GM23338 (cell line): ENCODE measurements around the gene POU2F3. TPM values are rescaled to one million over a fixed set of nuclear protein-coding genes. Genes with fewer than 3 reads are reported as not detected.

Experiments
- ATAC-seq: fragments of 200-7000 bp; cut with Tn5 transposase; 3 replicates; pipeline ENCODE4 v1.9.1; 2020
- DNase-seq: peaks from one replicate; pipeline ENCODE4 v3.0.0-alpha.2; 2015; ENCODE audit warnings: low spot score
- H2AFZ ChIP-seq: fragments of 200-600 bp; sonication (generic); 2 replicates; pipeline ENCODE4 v1.8.0; 2016; ENCODE audit warnings: antibody characterized with exemption, mild to moderate bottlenecking, moderate library complexity
- H3F3A ChIP-seq: fragments of 200-600 bp; sonication (generic); replicated peaks from 2 replicates; pipeline ENCODE4 v1.8.0; 2017; ENCODE audit warnings: antibody characterized with exemption, mixed run types, low read depth
- H3K27ac ChIP-seq: fragments of 200-600 bp; sonication (generic); 2 replicates; pipeline ENCODE4 v1.6.1; 2016; ENCODE audit warnings: low read depth
- H3K27me3 ChIP-seq: fragments of 200-600 bp; sonication (generic); 2 replicates; pipeline ENCODE4 v1.8.0; 2016; ENCODE audit warnings: mild to moderate bottlenecking, mixed run types, moderate library complexity; ENCODE audit not compliant: insufficient read depth
- H3K36me3 ChIP-seq: fragments of 200-600 bp; sonication (generic); 2 replicates; pipeline ENCODE4 v1.8.0; 2016; ENCODE audit warnings: mild to moderate bottlenecking; ENCODE audit not compliant: insufficient read depth
- H3K4me1 ChIP-seq: fragments of 200-600 bp; sonication (generic); 2 replicates; pipeline ENCODE4 v1.8.0; 2016; ENCODE audit warnings: mild to moderate bottlenecking, moderate library complexity; ENCODE audit not compliant: insufficient read depth
- H3K4me2 ChIP-seq: fragments of 200-600 bp; sonication (generic); 2 replicates; pipeline ENCODE4 v1.7.1; 2017; ENCODE audit warnings: mixed run types
- H3K4me3 ChIP-seq: fragments of 200-600 bp; sonication (generic); 2 replicates; pipeline ENCODE4 v1.6.1; 2016; ENCODE audit warnings: mixed run types
- H3K79me2 ChIP-seq: fragments of 200-600 bp; sonication (generic); replicated peaks from 2 replicates; pipeline ENCODE4 v1.8.0; 2017; ENCODE audit warnings: mild to moderate bottlenecking; ENCODE audit not compliant: insufficient read depth
- H3K9me2 ChIP-seq: fragments of 200-600 bp; sonication (generic); 2 replicates; pipeline ENCODE4 v1.8.0; 2017; ENCODE audit not compliant: insufficient read depth
- H4K20me1 ChIP-seq: fragments of 200-600 bp; sonication (generic); replicated peaks from 2 replicates; pipeline ENCODE4 v1.8.0; 2017; ENCODE audit warnings: mild to moderate bottlenecking; ENCODE audit not compliant: insufficient read depth
- H3K27ac Mint-ChIP-seq: 2 replicates; pipeline ENCODE4 v1.8.0; 2020; ENCODE audit warnings: inconsistent platforms, mild to moderate bottlenecking, moderate library complexity, mixed read lengths
- H3K27me3 Mint-ChIP-seq: 3 replicates; pipeline ENCODE4 v1.8.0; 2022; ENCODE audit warnings: low read depth, mild to moderate bottlenecking, moderate library complexity, mixed read lengths, inconsistent platforms; ENCODE audit not compliant: insufficient read depth, poor library complexity
- H3K36me3 Mint-ChIP-seq: 3 replicates; pipeline ENCODE4 v1.8.0; 2021; ENCODE audit warnings: low read depth, mild to moderate bottlenecking, inconsistent platforms, moderate library complexity, mixed read lengths
- H3K4me1 Mint-ChIP-seq: 3 replicates; pipeline ENCODE4 v1.8.0; 2020; ENCODE audit warnings: mild to moderate bottlenecking, inconsistent platforms, mixed read lengths
- H3K4me3 Mint-ChIP-seq: 3 replicates; pipeline ENCODE4 v1.8.0; 2021; ENCODE audit warnings: moderate library complexity, mild to moderate bottlenecking, inconsistent platforms, mixed read lengths
- H3K9me3 Mint-ChIP-seq: 3 replicates; pipeline ENCODE4 v1.8.0; 2020; ENCODE audit warnings: moderate library complexity, mild to moderate bottlenecking, inconsistent platforms, mixed read lengths
- CREB1 ChIP-seq: fragments of 250-450 bp; sonication (Bioruptor Pico); IDR thresholded peaks from 2 replicates; pipeline ENCODE4 v1.5.0; 2020; ENCODE audit warnings: low read depth, mild to moderate bottlenecking, moderate library complexity
- EZH2 ChIP-seq: fragments of 200-600 bp; sonication (generic); IDR thresholded peaks from one replicate; pipeline ENCODE4 v1.8.0; 2017; ENCODE audit warnings: antibody characterized with exemption, mild to moderate bottlenecking, low read depth; ENCODE audit not compliant: unreplicated experiment
- EZH2phosphoT487 ChIP-seq: fragments of 200-600 bp; sonication (generic); IDR thresholded peaks from one replicate; pipeline ENCODE4 v1.8.1; 2018; ENCODE audit warnings: antibody characterized with exemption; ENCODE audit not compliant: unreplicated experiment
- JUNB ChIP-seq: IDR thresholded peaks from one replicate; pipeline ENCODE4 v1.6.1; 2016; ENCODE audit warnings: antibody characterized with exemption; ENCODE audit not compliant: unreplicated experiment
- NANOG ChIP-seq: IDR thresholded peaks from 2 replicates; pipeline ENCODE4 v1.6.1; 2016; ENCODE audit warnings: antibody characterized with exemption, borderline replicate concordance
- POLR2AphosphoS5 ChIP-seq: IDR thresholded peaks from 2 replicates; pipeline ENCODE4 v1.6.1; 2016; ENCODE audit warnings: antibody characterized with exemption, low read depth
- STAT1 ChIP-seq: IDR thresholded peaks from one replicate; pipeline ENCODE4 v1.6.1; 2016; ENCODE audit warnings: antibody characterized with exemption; ENCODE audit not compliant: unreplicated experiment
- ZNF114 ChIP-seq: fragments of 250-450 bp; sonication (Bioruptor Pico); IDR thresholded peaks from 2 replicates; pipeline ENCODE4 v1.5.0; 2020; ENCODE audit warnings: mild to moderate bottlenecking, moderate library complexity
- ZNF331 ChIP-seq: fragments of 250-450 bp; sonication (Bioruptor Pico); IDR thresholded peaks from 2 replicates; pipeline ENCODE4 v1.5.0; 2020; ENCODE audit warnings: low read depth, mild to moderate bottlenecking, moderate library complexity
- polyA plus RNA-seq: library from polyadenylated mRNA; unstranded; fragments of >200 nt; fragmentation: Nextera tagmentation; extraction: Ambion mirVana; gene quantifications from 2 replicates; pipeline ENCODE4 v1.2.1, GENCODE V29; 2016
- total RNA-seq: library from RNA; depleted of rRNA; stranded (reverse); fragments of >200 nt; shearing (Covaris generic); gene quantifications from 2 replicates; pipeline ENCODE4 v1.2.3, GENCODE V29; 2014
- TF ChIP-seq, protein P1 (sequence below): IDR thresholded peaks from 2 replicates; pipeline ENCODE4 v1.6.1; 2016; ENCODE audit warnings: antibody characterized with exemption
- TF ChIP-seq, protein P2 (sequence below): IDR thresholded peaks from one replicate; pipeline ENCODE4 v1.6.1; 2018; ENCODE audit warnings: antibody characterized with exemption; ENCODE audit not compliant: unreplicated experiment
- TF ChIP-seq, protein P3 (sequence below), 2 experiments: fragments of 200-600 bp in 1 of 2; sonication (generic) in 1 of 2; conservative IDR thresholded peaks; 2 replicates each; pipeline versions ENCODE4 v1.5.1 to v1.6.1; 2016 to 2017; ENCODE audit warnings: antibody characterized with exemption in 2 of 2, low read depth in 2 of 2, mild to moderate bottlenecking in 2 of 2, moderate library complexity in 1 of 2
- TF ChIP-seq, protein P4 (sequence below): fragments of 250-450 bp; sonication (Bioruptor Pico); IDR thresholded peaks from 2 replicates; pipeline ENCODE4 v1.5.0; 2020; ENCODE audit warnings: mild to moderate bottlenecking, moderate library complexity

Gene POU2F3
- total and polyA plus RNA-seq, 2 experiments from 2014 or later, result 0.45 to 0.79 TPM

DNA sequence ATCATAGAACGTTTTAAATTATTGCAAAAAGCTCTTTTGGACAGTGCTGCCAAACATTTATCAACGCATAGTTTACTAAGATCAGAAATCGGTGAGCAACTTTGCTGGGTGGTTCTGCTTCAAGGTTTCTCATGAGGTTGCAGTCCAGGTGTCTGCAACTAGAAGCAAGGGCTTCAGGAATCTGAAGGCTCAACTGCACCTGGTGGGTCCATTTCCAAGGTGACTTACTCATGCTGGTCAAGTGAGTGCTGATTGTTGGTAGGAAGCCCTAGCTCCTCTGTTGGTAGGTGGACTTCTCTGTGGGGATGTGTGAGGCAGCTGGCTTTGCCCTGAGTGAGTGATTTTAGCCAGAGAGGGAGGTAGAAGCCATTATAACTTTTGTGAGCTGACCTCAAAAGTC is 118.8 kb downstream of the POU2F3 start:
- H3K9me2 ChIP-seq, result no peaks in the 10 kb centered on the region
- H3K4me2 ChIP-seq, result no peak overlapping the region
- H3K9me3 Mint-ChIP-seq, result peaks cover 7% of the 10 kb centered on the region; the same call in 2 of the 3 replicates
- no peak overlapping the region for H3K27ac Mint-ChIP-seq
- peaks cover 11% of the 10 kb centered on the region; the same call in 2 of the 3 replicates for H3K36me3 Mint-ChIP-seq
- peaks cover 10% of the 10 kb centered on the region; the same call in 1 of the 2 replicates for H4K20me1 ChIP-seq
- H3F3A ChIP-seq, result no peaks in the 10 kb centered on the region
- no peaks in the 10 kb centered on the region for H3K4me1 ChIP-seq
- H3K4me3 Mint-ChIP-seq, result no peak overlapping the region
- no peaks in the 10 kb centered on the region for H3K27me3 Mint-ChIP-seq
- H3K4me3 ChIP-seq, result no peak overlapping the region
- no peak overlapping the region for H2AFZ ChIP-seq
- TF ChIP-seq CREB1 (CRISPR knock-in tag) (no peak), NANOG (no peak), JUNB (no peak), ZNF331 (CRISPR knock-in tag) (no peak), STAT1 (no peak), POLR2AphosphoS5 (no peak), EZH2phosphoT487 (no peak), EZH2 (no peak), ZNF114 (CRISPR knock-in tag) (no peak)
- TF ChIP-seq, protein P1, sequence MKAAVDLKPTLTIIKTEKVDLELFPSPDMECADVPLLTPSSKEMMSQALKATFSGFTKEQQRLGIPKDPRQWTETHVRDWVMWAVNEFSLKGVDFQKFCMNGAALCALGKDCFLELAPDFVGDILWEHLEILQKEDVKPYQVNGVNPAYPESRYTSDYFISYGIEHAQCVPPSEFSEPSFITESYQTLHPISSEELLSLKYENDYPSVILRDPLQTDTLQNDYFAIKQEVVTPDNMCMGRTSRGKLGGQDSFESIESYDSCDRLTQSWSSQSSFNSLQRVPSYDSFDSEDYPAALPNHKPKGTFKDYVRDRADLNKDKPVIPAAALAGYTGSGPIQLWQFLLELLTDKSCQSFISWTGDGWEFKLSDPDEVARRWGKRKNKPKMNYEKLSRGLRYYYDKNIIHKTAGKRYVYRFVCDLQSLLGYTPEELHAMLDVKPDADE, result no peak
- TF ChIP-seq, protein P2, sequence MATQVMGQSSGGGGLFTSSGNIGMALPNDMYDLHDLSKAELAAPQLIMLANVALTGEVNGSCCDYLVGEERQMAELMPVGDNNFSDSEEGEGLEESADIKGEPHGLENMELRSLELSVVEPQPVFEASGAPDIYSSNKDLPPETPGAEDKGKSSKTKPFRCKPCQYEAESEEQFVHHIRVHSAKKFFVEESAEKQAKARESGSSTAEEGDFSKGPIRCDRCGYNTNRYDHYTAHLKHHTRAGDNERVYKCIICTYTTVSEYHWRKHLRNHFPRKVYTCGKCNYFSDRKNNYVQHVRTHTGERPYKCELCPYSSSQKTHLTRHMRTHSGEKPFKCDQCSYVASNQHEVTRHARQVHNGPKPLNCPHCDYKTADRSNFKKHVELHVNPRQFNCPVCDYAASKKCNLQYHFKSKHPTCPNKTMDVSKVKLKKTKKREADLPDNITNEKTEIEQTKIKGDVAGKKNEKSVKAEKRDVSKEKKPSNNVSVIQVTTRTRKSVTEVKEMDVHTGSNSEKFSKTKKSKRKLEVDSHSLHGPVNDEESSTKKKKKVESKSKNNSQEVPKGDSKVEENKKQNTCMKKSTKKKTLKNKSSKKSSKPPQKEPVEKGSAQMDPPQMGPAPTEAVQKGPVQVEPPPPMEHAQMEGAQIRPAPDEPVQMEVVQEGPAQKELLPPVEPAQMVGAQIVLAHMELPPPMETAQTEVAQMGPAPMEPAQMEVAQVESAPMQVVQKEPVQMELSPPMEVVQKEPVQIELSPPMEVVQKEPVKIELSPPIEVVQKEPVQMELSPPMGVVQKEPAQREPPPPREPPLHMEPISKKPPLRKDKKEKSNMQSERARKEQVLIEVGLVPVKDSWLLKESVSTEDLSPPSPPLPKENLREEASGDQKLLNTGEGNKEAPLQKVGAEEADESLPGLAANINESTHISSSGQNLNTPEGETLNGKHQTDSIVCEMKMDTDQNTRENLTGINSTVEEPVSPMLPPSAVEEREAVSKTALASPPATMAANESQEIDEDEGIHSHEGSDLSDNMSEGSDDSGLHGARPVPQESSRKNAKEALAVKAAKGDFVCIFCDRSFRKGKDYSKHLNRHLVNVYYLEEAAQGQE, result no peak
- TF ChIP-seq, protein P3, sequence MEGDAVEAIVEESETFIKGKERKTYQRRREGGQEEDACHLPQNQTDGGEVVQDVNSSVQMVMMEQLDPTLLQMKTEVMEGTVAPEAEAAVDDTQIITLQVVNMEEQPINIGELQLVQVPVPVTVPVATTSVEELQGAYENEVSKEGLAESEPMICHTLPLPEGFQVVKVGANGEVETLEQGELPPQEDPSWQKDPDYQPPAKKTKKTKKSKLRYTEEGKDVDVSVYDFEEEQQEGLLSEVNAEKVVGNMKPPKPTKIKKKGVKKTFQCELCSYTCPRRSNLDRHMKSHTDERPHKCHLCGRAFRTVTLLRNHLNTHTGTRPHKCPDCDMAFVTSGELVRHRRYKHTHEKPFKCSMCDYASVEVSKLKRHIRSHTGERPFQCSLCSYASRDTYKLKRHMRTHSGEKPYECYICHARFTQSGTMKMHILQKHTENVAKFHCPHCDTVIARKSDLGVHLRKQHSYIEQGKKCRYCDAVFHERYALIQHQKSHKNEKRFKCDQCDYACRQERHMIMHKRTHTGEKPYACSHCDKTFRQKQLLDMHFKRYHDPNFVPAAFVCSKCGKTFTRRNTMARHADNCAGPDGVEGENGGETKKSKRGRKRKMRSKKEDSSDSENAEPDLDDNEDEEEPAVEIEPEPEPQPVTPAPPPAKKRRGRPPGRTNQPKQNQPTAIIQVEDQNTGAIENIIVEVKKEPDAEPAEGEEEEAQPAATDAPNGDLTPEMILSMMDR (conservative IDR thresholded peaks at IDR 0.05; ENCODE audit: low read depth in 2 of 2), result no peak
- TF ChIP-seq, protein P4, sequence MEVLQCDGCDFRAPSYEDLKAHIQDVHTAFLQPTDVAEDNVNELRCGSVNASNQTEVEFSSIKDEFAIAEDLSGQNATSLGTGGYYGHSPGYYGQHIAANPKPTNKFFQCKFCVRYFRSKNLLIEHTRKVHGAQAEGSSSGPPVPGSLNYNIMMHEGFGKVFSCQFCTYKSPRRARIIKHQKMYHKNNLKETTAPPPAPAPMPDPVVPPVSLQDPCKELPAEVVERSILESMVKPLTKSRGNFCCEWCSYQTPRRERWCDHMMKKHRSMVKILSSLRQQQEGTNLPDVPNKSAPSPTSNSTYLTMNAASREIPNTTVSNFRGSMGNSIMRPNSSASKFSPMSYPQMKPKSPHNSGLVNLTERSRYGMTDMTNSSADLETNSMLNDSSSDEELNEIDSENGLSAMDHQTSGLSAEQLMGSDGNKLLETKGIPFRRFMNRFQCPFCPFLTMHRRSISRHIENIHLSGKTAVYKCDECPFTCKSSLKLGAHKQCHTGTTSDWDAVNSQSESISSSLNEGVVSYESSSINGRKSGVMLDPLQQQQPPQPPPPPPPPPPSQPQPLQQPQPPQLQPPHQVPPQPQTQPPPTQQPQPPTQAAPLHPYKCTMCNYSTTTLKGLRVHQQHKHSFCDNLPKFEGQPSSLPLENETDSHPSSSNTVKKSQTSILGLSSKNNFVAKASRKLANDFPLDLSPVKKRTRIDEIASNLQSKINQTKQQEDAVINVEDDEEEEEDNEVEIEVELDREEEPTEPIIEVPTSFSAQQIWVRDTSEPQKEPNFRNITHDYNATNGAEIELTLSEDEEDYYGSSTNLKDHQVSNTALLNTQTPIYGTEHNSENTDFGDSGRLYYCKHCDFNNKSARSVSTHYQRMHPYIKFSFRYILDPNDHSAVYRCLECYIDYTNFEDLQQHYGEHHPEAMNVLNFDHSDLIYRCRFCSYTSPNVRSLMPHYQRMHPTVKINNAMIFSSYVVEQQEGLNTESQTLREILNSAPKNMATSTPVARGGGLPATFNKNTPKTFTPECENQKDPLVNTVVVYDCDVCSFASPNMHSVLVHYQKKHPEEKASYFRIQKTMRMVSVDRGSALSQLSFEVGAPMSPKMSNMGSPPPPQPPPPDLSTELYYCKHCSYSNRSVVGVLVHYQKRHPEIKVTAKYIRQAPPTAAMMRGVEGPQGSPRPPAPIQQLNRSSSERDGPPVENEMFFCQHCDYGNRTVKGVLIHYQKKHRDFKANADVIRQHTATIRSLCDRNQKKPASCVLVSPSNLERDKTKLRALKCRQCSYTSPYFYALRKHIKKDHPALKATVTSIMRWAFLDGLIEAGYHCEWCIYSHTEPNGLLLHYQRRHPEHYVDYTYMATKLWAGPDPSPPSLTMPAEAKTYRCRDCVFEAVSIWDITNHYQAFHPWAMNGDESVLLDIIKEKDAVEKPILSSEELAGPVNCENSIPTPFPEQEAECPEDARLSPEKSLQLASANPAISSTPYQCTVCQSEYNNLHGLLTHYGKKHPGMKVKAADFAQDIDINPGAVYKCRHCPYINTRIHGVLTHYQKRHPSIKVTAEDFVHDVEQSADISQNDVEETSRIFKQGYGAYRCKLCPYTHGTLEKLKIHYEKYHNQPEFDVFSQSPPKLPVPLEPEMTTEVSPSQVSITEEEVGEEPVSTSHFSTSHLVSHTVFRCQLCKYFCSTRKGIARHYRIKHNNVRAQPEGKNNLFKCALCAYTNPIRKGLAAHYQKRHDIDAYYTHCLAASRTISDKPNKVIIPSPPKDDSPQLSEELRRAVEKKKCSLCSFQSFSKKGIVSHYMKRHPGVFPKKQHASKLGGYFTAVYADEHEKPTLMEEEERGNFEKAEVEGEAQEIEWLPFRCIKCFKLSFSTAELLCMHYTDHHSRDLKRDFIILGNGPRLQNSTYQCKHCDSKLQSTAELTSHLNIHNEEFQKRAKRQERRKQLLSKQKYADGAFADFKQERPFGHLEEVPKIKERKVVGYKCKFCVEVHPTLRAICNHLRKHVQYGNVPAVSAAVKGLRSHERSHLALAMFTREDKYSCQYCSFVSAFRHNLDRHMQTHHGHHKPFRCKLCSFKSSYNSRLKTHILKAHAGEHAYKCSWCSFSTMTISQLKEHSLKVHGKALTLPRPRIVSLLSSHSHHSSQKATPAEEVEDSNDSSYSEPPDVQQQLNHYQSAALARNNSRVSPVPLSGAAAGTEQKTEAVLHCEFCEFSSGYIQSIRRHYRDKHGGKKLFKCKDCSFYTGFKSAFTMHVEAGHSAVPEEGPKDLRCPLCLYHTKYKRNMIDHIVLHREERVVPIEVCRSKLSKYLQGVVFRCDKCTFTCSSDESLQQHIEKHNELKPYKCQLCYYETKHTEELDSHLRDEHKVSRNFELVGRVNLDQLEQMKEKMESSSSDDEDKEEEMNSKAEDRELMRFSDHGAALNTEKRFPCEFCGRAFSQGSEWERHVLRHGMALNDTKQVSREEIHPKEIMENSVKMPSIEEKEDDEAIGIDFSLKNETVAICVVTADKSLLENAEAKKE, result no peak
- peaks cover 94% of the 10 kb centered on the region for H3K79me2 ChIP-seq
- no peak overlapping the region for H3K27ac ChIP-seq
- H3K36me3 ChIP-seq, result no peaks in the 10 kb centered on the region
- H3K27me3 ChIP-seq, result no peaks in the 10 kb centered on the region
- DNase-seq, result no peak
- ATAC-seq, result no peak
- peaks cover 15% of the 10 kb centered on the region for H3K4me1 Mint-ChIP-seq
